Chondrocyte (in vitro differentiated cells): ENCODE data around the gene PCSK1. TPM values are rescaled to one million over a fixed set of nuclear protein-coding genes. Genes with fewer than 3 reads are reported as not detected.
A peak's percentile ranks its signal among the peaks of the same experiment; 100 is the strongest.

Experiments used
- DNase-seq: peaks from one replicate; pipeline ENCODE4 v3.0.0; 2021; ENCODE audit warnings: mixed read lengths, low spot score
- H3K27ac Mint-ChIP-seq: one replicate; pipeline ENCODE4 v1.8.0; 2021; ENCODE audit warnings: mild to moderate bottlenecking, moderate library complexity, mixed read lengths; ENCODE audit not compliant: unreplicated experiment
- H3K27me3 Mint-ChIP-seq: 2 replicates; pipeline ENCODE4 v1.8.0; 2021; ENCODE audit warnings: low read depth, mixed read lengths
- H3K36me3 Mint-ChIP-seq: 2 replicates; pipeline ENCODE4 v1.8.0; 2021; ENCODE audit warnings: low read depth, mixed read lengths
- H3K4me1 Mint-ChIP-seq: 2 replicates; pipeline ENCODE4 v1.8.0; 2021; ENCODE audit warnings: low read depth, mild to moderate bottlenecking, mixed read lengths
- H3K4me3 Mint-ChIP-seq: one replicate; pipeline ENCODE4 v1.8.0; 2021; ENCODE audit warnings: mild to moderate bottlenecking, moderate library complexity, mixed read lengths; ENCODE audit not compliant: unreplicated experiment
- H3K9me3 Mint-ChIP-seq: 2 replicates; pipeline ENCODE4 v1.8.0; 2021; ENCODE audit warnings: low read depth, mixed read lengths
- total RNA-seq: library from RNA; stranded (reverse); gene quantifications from 3 replicates; pipeline ENCODE4 v1.2.1, GENCODE V29; 2021
- TF ChIP-seq, protein P1 (sequence below): fragments of 200-600 bp; sonication (generic); IDR thresholded peaks from 2 replicates; pipeline ENCODE4 v1.5.0; 2021; ENCODE audit warnings: antibody characterized with exemption, mild to moderate bottlenecking, moderate library complexity

Gene PCSK1
- total RNA-seq, 1 donor from 2014 or later: 0.05 TPM

GRCh38 chr5:96385538-96385937 is 47.5 kb downstream of the PCSK1 start:
- Mint-ChIP-seq H3K27me3 (peaks cover 7% of the 10 kb centered on the region), H3K27ac (no peak overlapping the region), H3K4me3 (no peak overlapping the region), H3K4me1 (peaks cover 18% of the 10 kb centered on the region), H3K36me3 (peaks cover 2% of the 10 kb centered on the region), H3K9me3 (no peaks in the 10 kb centered on the region)
- TF ChIP-seq, protein P1, sequence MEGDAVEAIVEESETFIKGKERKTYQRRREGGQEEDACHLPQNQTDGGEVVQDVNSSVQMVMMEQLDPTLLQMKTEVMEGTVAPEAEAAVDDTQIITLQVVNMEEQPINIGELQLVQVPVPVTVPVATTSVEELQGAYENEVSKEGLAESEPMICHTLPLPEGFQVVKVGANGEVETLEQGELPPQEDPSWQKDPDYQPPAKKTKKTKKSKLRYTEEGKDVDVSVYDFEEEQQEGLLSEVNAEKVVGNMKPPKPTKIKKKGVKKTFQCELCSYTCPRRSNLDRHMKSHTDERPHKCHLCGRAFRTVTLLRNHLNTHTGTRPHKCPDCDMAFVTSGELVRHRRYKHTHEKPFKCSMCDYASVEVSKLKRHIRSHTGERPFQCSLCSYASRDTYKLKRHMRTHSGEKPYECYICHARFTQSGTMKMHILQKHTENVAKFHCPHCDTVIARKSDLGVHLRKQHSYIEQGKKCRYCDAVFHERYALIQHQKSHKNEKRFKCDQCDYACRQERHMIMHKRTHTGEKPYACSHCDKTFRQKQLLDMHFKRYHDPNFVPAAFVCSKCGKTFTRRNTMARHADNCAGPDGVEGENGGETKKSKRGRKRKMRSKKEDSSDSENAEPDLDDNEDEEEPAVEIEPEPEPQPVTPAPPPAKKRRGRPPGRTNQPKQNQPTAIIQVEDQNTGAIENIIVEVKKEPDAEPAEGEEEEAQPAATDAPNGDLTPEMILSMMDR: no peak
- no peak for DNase-seq

DNA sequence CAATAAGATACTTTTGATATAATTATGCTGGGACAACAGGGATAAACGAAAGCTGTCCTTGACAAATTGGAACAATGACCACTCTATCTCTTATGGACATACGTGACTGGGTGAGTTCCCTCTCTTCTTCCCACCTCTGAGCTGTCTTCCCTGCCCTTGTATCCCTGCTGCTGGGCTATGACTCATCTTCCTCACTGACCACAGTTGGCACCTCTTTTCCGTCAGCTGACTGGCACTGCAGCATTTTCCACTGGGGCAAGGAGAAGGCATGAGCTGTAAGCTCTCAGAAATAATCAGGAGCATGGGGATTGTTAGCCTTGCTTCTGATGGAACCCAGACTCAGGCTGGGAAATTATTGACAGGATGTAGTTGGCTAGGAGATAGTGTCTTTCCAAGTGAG is 48.7 kb downstream of the PCSK1 start:
- TF ChIP-seq, protein P1: no peak
- H3K36me3 Mint-ChIP-seq: peaks cover 2% of the 10 kb centered on the region
- no peaks in the 10 kb centered on the region for H3K9me3 Mint-ChIP-seq
- H3K27ac Mint-ChIP-seq: peak overlapping the region; percentile 52
- no peak for DNase-seq
- H3K4me3 Mint-ChIP-seq: no peak overlapping the region
- peaks cover 18% of the 10 kb centered on the region for H3K4me1 Mint-ChIP-seq
- H3K27me3 Mint-ChIP-seq: peaks cover 7% of the 10 kb centered on the region

DNA sequence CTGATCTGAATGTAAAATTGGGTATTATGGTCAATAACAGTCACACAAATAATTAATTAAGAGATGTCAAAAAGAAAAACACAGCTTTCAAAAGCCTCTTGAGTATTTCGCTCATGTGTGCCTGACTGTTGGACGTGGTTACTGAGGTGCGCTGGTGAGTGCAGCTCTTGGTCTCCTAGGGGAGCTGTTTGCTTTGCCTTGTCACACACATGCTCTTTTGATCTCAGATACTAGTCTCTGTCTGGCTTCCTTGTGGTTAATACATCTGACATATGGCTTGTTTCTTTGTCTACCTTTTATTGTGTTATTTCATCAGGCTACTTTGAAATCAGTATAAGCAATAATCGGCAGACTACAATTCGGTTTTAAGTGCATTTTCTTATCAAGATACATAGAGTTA is 51.5 kb downstream of the PCSK1 start:
- no peak overlapping the region for H3K27ac Mint-ChIP-seq
- DNase-seq: no peak
- no peak overlapping the region for H3K4me3 Mint-ChIP-seq
- peaks cover 15% of the 10 kb centered on the region for H3K4me1 Mint-ChIP-seq
- peaks cover 9% of the 10 kb centered on the region for H3K27me3 Mint-ChIP-seq
- no peaks in the 10 kb centered on the region for H3K36me3 Mint-ChIP-seq
- TF ChIP-seq, protein P1: no peak
- H3K9me3 Mint-ChIP-seq: no peaks in the 10 kb centered on the region

GRCh38 chr5:96379896-96380295 is 53.2 kb downstream of the PCSK1 start:
- Mint-ChIP-seq H3K4me1 (peaks cover 12% of the 10 kb centered on the region), H3K27ac (no peak overlapping the region), H3K27me3 (peaks cover 9% of the 10 kb centered on the region), H3K4me3 (no peak overlapping the region), H3K9me3 (no peaks in the 10 kb centered on the region), H3K36me3 (no peaks in the 10 kb centered on the region)
- TF ChIP-seq, protein P1: no peak
- DNase-seq: no peak

DNA sequence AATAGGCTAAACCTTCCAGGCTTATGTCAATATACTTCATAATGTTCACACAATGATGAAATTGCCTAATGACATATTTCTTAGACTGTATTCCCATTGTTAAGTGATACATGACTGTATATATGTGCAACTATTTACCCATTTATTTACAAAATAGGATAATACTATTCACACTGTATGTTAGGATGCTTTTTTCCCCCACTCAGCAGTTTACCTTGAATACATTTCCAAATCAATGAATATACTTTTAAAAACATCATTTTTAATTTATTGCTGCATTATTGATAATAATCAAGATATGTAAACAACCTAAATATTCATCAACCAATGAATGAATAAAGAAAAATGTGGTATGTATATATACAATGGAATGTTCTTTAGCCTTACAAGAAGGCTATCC is 55.5 kb downstream of the PCSK1 start:
- TF ChIP-seq, protein P1: no peak
- no peak for DNase-seq
- Mint-ChIP-seq H3K4me1 (no peaks in the 10 kb centered on the region), H3K27ac (no peak overlapping the region), H3K36me3 (no peaks in the 10 kb centered on the region), H3K4me3 (no peak overlapping the region), H3K27me3 (peaks cover 22% of the 10 kb centered on the region), H3K9me3 (no peaks in the 10 kb centered on the region)
